ENCODE measurements around the gene MATK.

MATK gene

DNA sequence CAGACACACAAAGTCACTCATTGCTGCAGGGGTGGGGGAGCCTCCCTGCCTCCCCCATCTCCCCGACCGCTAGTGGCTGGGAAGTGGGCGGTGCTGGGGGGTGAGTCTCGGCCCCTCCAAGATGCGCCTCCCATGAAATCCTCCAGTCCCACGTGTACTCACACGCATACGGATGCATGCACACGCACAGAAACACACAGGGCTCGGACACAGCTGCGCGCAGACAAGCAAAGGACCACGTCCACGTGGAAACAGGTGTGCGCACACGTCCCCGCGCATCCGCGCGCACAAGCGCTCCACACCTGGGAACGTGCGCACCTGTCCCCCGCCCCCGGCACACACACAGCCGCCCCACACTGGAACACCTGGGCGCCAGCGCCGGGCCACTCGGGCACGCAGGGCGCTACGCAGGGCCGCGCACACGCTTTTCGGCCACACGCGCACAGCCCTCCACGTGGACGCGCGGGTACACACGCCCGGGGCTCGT, 687 bp downstream of the MATK start:
- no peak for DNase-seq

- DNase-seq, result no peak
These were observed 1.4 kb downstream of the MATK start for GRCh38 chr19:3784607-3785450.

GRCh38 chr19:3783660-3784584, 2.3 kb downstream of the MATK start:
- no peak for DNase-seq

DNA sequence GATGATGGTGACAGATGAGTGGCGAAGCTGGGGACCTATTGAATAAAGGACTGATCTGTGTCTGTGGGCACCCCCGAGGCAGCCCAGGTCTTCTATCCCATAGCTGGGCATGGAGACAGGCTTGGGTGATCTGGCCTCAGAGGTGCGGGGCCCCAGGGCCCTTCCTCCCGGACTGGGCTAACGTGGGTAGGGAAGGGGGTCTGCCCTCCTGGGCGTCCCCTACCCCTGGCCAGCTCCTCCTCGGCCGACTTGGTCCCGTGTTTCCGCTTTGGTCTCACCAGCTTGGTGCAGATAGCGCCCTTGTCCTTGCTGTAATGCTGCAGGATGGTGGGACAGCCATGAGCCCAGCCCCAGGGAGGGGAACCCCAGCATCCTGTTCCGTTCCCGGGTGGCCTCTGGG, 3.3 kb downstream of the MATK start:
- no peak for DNase-seq

DNA sequence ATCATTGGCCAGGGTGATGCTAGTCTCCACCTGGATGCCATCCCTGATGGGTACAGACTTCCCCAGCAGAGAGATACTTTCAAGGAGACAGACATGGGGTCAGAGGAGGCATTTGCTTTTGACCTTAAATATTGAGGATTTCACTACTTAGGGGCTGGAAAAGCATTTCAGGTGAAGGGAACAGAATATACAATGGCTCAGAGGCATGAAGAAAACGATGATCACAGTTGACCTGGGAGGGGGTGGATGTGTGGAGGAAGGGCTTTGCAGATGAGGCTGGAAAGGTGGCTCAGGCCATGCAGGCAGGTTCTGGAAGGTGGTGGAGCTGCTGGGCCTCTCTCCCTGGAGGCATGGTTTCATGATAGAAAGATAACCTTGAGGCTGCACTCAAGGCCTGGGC, 3.9 kb downstream of the MATK start:
- no peak for DNase-seq

GRCh38 chr19:3781603-3782002, 4.6 kb downstream of the MATK start:
- no peak for DNase-seq

- no peak for DNase-seq
These were observed 5.3 kb downstream of the MATK start for GRCh38 chr19:3780786-3781304.

GRCh38 chr19:3778899-3779723, 7.1 kb downstream of the MATK start:
- no peak for DNase-seq

GRCh38 chr19:3778104-3778867, 7.9 kb downstream of the MATK start:
- no peak for DNase-seq

DNA sequence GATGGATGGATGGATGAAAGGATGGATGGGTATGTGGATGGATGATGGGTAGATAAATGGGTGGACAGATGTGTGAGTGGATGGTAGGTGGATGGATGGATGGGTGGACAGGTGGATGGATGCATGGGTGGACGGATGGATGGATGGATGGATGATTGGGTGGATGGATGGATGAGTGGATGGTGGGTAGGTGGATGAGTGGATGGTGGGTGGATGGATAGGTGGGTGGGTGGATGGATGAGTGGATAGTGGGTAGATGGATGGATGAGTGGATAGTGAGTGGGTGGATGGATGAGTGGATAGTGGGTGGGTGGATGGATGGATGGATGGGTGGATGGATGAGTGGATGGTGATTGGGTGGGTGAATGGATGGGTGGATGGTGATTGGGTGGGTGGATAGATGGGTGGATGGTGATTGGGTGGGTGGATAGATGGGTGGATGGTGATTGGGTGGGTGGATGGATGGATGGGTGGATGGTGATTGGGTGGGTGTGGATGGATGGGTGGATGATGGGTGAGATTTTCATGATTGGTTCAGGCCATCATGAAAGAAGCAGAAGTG, 9.6 kb downstream of the MATK start:
- DNase-seq, result no peak

DNA sequence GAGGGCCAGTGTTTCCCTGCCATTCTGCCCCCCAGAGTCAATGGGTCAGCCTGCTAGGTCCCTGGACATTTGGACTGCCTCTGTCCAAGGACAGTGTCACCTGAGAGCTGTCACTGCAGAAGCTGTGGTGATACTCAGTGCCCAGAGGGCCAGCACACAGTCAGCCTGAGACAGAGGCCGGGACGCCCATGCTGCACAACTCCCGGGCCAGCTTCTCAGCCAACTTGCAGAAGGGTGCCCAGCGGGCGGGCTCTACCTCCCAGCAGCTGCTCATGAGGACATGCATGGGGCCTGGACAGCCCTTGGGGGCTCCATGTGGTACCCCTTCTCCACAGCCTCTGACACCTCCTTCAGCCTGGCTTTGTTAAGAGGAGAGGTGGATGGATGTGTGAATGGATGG, 10.3 kb downstream of the MATK start:
- no peak for DNase-seq

DNA sequence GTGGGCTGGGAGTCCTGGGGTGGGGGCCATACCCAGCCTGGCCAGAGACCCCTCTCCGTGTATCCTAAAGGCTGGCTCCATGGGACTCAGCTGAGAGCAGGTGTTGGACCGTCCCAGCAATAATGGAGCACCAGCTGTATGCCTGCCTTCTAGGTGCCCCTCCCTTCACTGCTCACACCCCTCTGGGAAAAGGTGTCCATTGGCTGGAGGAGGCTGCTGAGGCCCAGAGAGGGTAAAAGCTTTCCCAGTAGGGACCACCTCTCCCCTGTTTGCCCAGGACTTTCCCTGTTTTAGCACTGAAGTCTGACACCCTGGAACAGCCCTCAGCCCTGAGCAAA, 10.8 kb downstream of the MATK start:
- DNase-seq, result no peak

GRCh38 chr19:3774621-3775373, 11.4 kb downstream of the MATK start:
- DNase-seq, result no peak

DNA sequence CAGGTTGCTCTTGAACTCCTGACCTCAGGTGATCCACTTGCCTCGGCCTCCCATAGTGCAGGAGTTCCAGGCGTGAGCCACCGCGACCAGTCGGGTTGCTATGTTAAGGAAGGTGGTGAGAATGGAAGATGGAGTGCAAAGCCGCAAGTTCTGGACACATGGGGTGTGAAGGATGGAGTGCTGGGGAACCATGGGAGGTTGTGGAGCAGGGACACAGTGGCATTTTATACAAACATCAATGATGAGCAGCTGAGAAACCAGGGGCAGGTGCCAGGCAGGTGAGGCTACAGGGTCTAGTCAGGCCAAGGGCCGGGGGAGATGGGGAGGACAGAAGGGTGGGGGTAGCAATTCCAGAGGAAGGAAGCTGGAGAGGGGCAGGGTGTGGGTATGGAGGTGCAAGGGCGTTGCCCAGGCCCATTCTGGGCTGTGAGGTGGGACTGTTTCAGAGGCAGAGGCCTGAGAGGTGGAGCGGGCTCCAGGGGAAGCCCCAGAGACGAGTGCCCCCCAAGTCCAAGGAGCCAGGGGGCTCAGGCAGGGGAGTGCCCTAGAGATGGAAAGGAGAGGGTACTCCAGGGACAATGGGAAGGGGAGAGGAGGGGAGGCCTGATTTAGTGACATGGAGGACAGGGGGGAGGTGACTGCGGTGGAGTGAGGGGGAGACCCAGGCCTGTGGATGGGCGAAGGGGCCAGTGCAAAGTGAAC, 12.2 kb downstream of the MATK start:
- no peak for DNase-seq

DNA sequence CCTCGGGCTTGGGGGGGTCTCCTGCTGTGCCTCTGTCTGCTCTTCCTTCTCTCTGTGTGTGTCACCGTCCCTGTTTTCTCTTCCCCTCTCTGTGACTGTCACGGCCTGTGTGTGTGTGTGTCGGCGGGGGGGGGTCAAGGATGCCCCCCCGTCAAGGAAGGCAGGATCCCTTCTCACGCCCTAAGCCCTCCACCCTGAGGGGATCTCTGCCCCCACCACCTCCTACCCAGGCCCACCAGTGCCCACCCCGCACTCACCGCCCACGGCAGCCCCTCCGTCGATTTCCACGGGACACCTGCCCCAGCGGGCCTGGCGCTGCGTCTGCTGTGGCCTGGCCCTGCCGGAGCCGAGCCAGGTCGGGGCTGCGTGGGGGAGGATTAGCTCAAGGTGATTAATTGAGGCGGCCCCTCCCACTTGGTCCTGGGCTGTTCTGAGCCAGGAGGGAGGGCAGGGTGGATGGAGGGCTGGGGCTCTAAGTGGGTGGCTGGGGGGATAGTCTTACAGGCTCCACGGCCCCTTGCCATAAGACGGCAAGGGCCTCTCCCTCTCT, 14.2 kb downstream of the MATK start, which contains the start of gene RAX2:
RAX2 (minus strand) TSS at position 323 of the 550 bp plus-strand sequence. CDS start 486 bp downstream, outside the sequence.
- no peak for DNase-seq

GRCh38 chr19:3771000-3771905, 14.9 kb downstream of the MATK start:
- no peak for DNase-seq

DNA sequence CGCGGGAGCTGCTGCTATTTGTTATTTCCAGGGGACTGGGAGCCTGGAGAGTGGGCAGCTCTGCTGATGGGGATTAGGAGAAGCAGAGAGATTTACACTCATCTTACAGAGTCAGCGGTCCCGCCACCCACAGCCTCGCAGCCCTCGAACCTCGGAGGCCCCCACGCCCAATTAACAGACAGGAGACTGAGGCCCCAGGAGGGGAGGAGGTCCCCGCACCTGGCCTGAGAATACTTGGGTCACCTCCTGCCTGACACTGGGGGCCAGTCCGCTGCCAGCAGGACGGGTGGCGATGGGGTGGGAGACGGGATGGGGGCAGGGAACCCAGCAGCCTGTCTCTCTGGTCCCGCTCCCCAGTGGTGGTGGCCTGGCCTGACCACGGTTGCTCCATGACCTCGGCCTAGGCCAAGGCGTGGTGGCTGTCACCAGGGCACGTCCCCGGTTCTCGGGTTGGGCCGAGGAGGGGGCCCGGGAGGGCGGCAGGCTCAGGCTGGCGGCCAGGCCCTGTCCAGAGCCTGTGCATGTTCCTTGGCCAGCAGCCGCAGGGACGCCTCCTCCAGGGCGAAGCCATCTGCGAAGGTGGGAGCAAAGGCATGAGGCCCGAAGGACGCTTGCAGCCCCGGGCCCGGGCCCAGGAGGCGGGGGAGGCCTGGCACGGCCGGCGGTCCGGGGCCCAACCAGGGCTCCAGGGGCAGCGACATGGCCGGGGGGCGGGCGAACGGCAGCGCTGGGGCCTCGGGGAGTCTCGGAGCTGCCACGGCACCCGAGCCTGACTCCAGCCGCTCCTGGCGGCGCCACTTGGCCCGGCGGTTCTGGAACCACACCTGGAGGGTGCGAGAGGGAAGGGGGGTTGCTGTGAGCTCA, 15.8 kb downstream of the MATK start:
- no peak for DNase-seq

DNA sequence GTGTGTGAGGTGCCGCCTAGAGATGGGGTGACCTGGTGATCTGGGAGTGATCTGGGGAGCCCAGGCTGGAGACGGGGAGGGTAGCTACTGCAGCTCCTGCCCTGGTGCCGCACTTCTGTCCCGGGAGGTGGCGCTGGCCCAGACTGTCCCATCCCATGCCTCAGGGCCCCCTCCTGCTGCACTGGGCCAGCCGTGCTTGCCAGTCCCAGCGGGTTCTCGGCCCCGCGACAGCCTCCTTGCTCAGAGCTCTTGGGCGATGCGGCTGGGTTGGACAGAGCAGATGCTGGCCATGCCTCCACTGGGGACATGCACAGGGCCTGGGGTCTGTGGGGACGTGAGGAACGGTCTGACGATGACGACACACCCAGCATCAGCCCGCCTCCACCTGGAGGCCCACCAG, 16.7 kb downstream of the MATK start:
- DNase-seq, result no peak
